GM23338 (cell line): ENCODE results near the gene SLC9C1. TPM values are rescaled to one million over a fixed set of nuclear protein-coding genes. Genes with fewer than 3 reads are reported as not detected.

Source experiments
- ATAC-seq: fragments of 200-7000 bp; cut with Tn5 transposase; 3 replicates; pipeline ENCODE4 v1.9.1; 2020
- DNase-seq: peaks from one replicate; pipeline ENCODE4 v3.0.0-alpha.2; 2015; ENCODE audit warnings: low spot score
- H2AFZ ChIP-seq: fragments of 200-600 bp; sonication (generic); 2 replicates; pipeline ENCODE4 v1.8.0; 2016; ENCODE audit warnings: antibody characterized with exemption, mild to moderate bottlenecking, moderate library complexity
- H3F3A ChIP-seq: fragments of 200-600 bp; sonication (generic); replicated peaks from 2 replicates; pipeline ENCODE4 v1.8.0; 2017; ENCODE audit warnings: antibody characterized with exemption, mixed run types, low read depth
- H3K27ac ChIP-seq: fragments of 200-600 bp; sonication (generic); 2 replicates; pipeline ENCODE4 v1.6.1; 2016; ENCODE audit warnings: low read depth
- H3K27me3 ChIP-seq: fragments of 200-600 bp; sonication (generic); 2 replicates; pipeline ENCODE4 v1.8.0; 2016; ENCODE audit warnings: mild to moderate bottlenecking, mixed run types, moderate library complexity; ENCODE audit not compliant: insufficient read depth
- H3K36me3 ChIP-seq: fragments of 200-600 bp; sonication (generic); 2 replicates; pipeline ENCODE4 v1.8.0; 2016; ENCODE audit warnings: mild to moderate bottlenecking; ENCODE audit not compliant: insufficient read depth
- H3K4me1 ChIP-seq: fragments of 200-600 bp; sonication (generic); 2 replicates; pipeline ENCODE4 v1.8.0; 2016; ENCODE audit warnings: mild to moderate bottlenecking, moderate library complexity; ENCODE audit not compliant: insufficient read depth
- H3K4me2 ChIP-seq: fragments of 200-600 bp; sonication (generic); 2 replicates; pipeline ENCODE4 v1.7.1; 2017; ENCODE audit warnings: mixed run types
- H3K4me3 ChIP-seq: fragments of 200-600 bp; sonication (generic); 2 replicates; pipeline ENCODE4 v1.6.1; 2016; ENCODE audit warnings: mixed run types
- H3K79me2 ChIP-seq: fragments of 200-600 bp; sonication (generic); replicated peaks from 2 replicates; pipeline ENCODE4 v1.8.0; 2017; ENCODE audit warnings: mild to moderate bottlenecking; ENCODE audit not compliant: insufficient read depth
- H3K9me2 ChIP-seq: fragments of 200-600 bp; sonication (generic); 2 replicates; pipeline ENCODE4 v1.8.0; 2017; ENCODE audit not compliant: insufficient read depth
- H4K20me1 ChIP-seq: fragments of 200-600 bp; sonication (generic); replicated peaks from 2 replicates; pipeline ENCODE4 v1.8.0; 2017; ENCODE audit warnings: mild to moderate bottlenecking; ENCODE audit not compliant: insufficient read depth
- H3K27ac Mint-ChIP-seq: 2 replicates; pipeline ENCODE4 v1.8.0; 2020; ENCODE audit warnings: inconsistent platforms, mild to moderate bottlenecking, moderate library complexity, mixed read lengths
- H3K27me3 Mint-ChIP-seq: 3 replicates; pipeline ENCODE4 v1.8.0; 2022; ENCODE audit warnings: low read depth, mild to moderate bottlenecking, moderate library complexity, mixed read lengths, inconsistent platforms; ENCODE audit not compliant: insufficient read depth, poor library complexity
- H3K36me3 Mint-ChIP-seq: 3 replicates; pipeline ENCODE4 v1.8.0; 2021; ENCODE audit warnings: low read depth, mild to moderate bottlenecking, inconsistent platforms, moderate library complexity, mixed read lengths
- H3K4me1 Mint-ChIP-seq: 3 replicates; pipeline ENCODE4 v1.8.0; 2020; ENCODE audit warnings: mild to moderate bottlenecking, inconsistent platforms, mixed read lengths
- H3K4me3 Mint-ChIP-seq: 3 replicates; pipeline ENCODE4 v1.8.0; 2021; ENCODE audit warnings: moderate library complexity, mild to moderate bottlenecking, inconsistent platforms, mixed read lengths
- H3K9me3 Mint-ChIP-seq: 3 replicates; pipeline ENCODE4 v1.8.0; 2020; ENCODE audit warnings: moderate library complexity, mild to moderate bottlenecking, inconsistent platforms, mixed read lengths
- CREB1 ChIP-seq: fragments of 250-450 bp; sonication (Bioruptor Pico); IDR thresholded peaks from 2 replicates; pipeline ENCODE4 v1.5.0; 2020; ENCODE audit warnings: low read depth, mild to moderate bottlenecking, moderate library complexity
- EZH2 ChIP-seq: fragments of 200-600 bp; sonication (generic); IDR thresholded peaks from one replicate; pipeline ENCODE4 v1.8.0; 2017; ENCODE audit warnings: antibody characterized with exemption, mild to moderate bottlenecking, low read depth; ENCODE audit not compliant: unreplicated experiment
- JUNB ChIP-seq: IDR thresholded peaks from one replicate; pipeline ENCODE4 v1.6.1; 2016; ENCODE audit warnings: antibody characterized with exemption; ENCODE audit not compliant: unreplicated experiment
- NANOG ChIP-seq: IDR thresholded peaks from 2 replicates; pipeline ENCODE4 v1.6.1; 2016; ENCODE audit warnings: antibody characterized with exemption, borderline replicate concordance
- ZNF114 ChIP-seq: fragments of 250-450 bp; sonication (Bioruptor Pico); IDR thresholded peaks from 2 replicates; pipeline ENCODE4 v1.5.0; 2020; ENCODE audit warnings: mild to moderate bottlenecking, moderate library complexity
- polyA plus RNA-seq: library from polyadenylated mRNA; unstranded; fragments of >200 nt; fragmentation: Nextera tagmentation; extraction: Ambion mirVana; gene quantifications from 2 replicates; pipeline ENCODE4 v1.2.1, GENCODE V29; 2016
- total RNA-seq: library from RNA; depleted of rRNA; stranded (reverse); fragments of >200 nt; shearing (Covaris generic); gene quantifications from 2 replicates; pipeline ENCODE4 v1.2.3, GENCODE V29; 2014
- TF ChIP-seq, protein P1 (sequence below): IDR thresholded peaks from one replicate; pipeline ENCODE4 v1.6.1; 2018; ENCODE audit warnings: antibody characterized with exemption; ENCODE audit not compliant: unreplicated experiment
- TF ChIP-seq, protein P2 (sequence below): IDR thresholded peaks from 2 replicates; pipeline ENCODE4 v1.6.1; 2016; ENCODE audit warnings: antibody characterized with exemption
- TF ChIP-seq, protein P3 (sequence below): fragments of 250-450 bp; sonication (Bioruptor Pico); IDR thresholded peaks from 2 replicates; pipeline ENCODE4 v1.5.0; 2020; ENCODE audit warnings: mild to moderate bottlenecking, moderate library complexity
- TF ChIP-seq, protein P4 (sequence below), 2 experiments: fragments of 200-600 bp in 1 of 2; sonication (generic) in 1 of 2; conservative IDR thresholded peaks; 2 replicates each; pipeline versions ENCODE4 v1.5.1 to v1.6.1; 2016 to 2017; ENCODE audit warnings: antibody characterized with exemption in 2 of 2, low read depth in 2 of 2, mild to moderate bottlenecking in 2 of 2, moderate library complexity in 1 of 2

The SLC9C1 gene
- total and polyA plus RNA-seq, 2 experiments from 2014 or later = 0.97 to 1.8 TPM

DNA sequence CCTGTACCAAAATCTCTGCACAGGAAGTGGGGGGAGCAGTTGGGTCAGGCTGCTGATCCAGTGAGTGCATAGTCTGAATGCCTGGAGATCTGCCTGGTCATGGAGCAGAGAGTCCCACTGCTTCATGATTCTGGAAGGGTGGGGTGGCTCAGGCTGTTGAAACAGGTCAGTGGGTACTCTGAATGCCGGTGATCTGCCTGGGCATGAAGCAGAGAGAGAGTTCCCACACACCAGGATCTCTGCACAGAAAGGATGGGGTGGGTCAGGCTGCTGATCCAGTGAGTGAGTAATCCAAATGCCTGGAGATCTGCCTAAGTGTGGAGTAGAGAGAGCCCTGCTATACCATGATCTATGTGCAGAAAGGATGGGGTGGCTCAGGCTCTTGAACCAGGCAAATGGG lies 144.9 kb downstream of the SLC9C1 start:
- H3K4me1 Mint-ChIP-seq = no peaks in the 10 kb centered on the region; the same call in 2 of the 3 replicates
- no peak overlapping the region for H3K4me2 ChIP-seq
- H3K4me3 ChIP-seq = no peak overlapping the region
- H4K20me1 ChIP-seq = no peaks in the 10 kb centered on the region
- H3K4me1 ChIP-seq = no peaks in the 10 kb centered on the region
- H3K4me3 Mint-ChIP-seq = no peak overlapping the region
- peaks cover 9% of the 10 kb centered on the region; the same call in 1 of the 2 replicates for H3K36me3 ChIP-seq
- peaks cover 32% of the 10 kb centered on the region for H3K9me3 Mint-ChIP-seq
- H3F3A ChIP-seq = no peaks in the 10 kb centered on the region
- H3K27me3 ChIP-seq = no peaks in the 10 kb centered on the region
- TF ChIP-seq JUNB = no peak
- no peak overlapping the region for H3K27ac Mint-ChIP-seq
- no peak for ATAC-seq
- no peaks in the 10 kb centered on the region for H3K9me2 ChIP-seq
- no peak overlapping the region for H2AFZ ChIP-seq
- H3K27me3 Mint-ChIP-seq = no peaks in the 10 kb centered on the region
- DNase-seq = no peak
- peaks cover 36% of the 10 kb centered on the region; the same call in 2 of the 3 replicates for H3K36me3 Mint-ChIP-seq
- H3K27ac ChIP-seq = no peak overlapping the region
- H3K79me2 ChIP-seq = no peaks in the 10 kb centered on the region

DNA sequence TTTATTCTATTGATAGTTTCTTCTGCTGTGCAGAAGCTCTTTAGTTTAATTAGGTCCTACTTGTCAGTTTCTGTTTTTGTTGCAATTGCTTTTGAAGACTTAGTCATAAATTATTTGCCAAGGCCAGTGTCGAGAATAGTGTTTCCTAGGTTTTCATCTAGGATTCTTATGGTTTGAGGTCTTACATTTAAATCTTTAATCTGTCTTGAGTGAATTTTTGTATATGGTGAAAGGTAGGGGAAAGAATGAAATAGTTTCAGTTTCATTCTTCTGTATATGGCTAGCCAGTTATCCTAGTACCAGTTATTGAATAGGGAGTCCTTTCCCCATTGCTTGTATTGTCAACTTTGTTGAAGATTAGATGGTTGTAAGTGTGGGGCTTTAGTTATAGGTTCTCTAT lies 150.3 kb downstream of the SLC9C1 start:
- Histone ChIP-seq H2AFZ (no peak overlapping the region), H3K4me1 (no peaks in the 10 kb centered on the region), H3K79me2 (no peaks in the 10 kb centered on the region), H3K9me2 (no peaks in the 10 kb centered on the region), H3K4me3 (no peak overlapping the region), H3K27me3 (no peaks in the 10 kb centered on the region), H3K27ac (no peak overlapping the region), H4K20me1 (no peaks in the 10 kb centered on the region), H3F3A (no peaks in the 10 kb centered on the region), H3K4me2 (no peak overlapping the region), H3K36me3 (peaks cover 9% of the 10 kb centered on the region; the same call in 1 of the 2 replicates)
- Mint-ChIP-seq H3K36me3 (peaks cover 32% of the 10 kb centered on the region; the same call in 2 of the 3 replicates), H3K4me1 (no peaks in the 10 kb centered on the region), H3K27me3 (no peaks in the 10 kb centered on the region), H3K9me3 (peaks cover 31% of the 10 kb centered on the region), H3K27ac (no peak overlapping the region), H3K4me3 (no peak overlapping the region)
- no peak for ATAC-seq
- DNase-seq = no peak
- TF ChIP-seq EZH2 (no peak), NANOG (no peak), JUNB (no peak), ZNF114 (CRISPR knock-in tag) (no peak), CREB1 (CRISPR knock-in tag) (no peak)
- TF ChIP-seq, protein P1, sequence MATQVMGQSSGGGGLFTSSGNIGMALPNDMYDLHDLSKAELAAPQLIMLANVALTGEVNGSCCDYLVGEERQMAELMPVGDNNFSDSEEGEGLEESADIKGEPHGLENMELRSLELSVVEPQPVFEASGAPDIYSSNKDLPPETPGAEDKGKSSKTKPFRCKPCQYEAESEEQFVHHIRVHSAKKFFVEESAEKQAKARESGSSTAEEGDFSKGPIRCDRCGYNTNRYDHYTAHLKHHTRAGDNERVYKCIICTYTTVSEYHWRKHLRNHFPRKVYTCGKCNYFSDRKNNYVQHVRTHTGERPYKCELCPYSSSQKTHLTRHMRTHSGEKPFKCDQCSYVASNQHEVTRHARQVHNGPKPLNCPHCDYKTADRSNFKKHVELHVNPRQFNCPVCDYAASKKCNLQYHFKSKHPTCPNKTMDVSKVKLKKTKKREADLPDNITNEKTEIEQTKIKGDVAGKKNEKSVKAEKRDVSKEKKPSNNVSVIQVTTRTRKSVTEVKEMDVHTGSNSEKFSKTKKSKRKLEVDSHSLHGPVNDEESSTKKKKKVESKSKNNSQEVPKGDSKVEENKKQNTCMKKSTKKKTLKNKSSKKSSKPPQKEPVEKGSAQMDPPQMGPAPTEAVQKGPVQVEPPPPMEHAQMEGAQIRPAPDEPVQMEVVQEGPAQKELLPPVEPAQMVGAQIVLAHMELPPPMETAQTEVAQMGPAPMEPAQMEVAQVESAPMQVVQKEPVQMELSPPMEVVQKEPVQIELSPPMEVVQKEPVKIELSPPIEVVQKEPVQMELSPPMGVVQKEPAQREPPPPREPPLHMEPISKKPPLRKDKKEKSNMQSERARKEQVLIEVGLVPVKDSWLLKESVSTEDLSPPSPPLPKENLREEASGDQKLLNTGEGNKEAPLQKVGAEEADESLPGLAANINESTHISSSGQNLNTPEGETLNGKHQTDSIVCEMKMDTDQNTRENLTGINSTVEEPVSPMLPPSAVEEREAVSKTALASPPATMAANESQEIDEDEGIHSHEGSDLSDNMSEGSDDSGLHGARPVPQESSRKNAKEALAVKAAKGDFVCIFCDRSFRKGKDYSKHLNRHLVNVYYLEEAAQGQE = no peak
- TF ChIP-seq, protein P2, sequence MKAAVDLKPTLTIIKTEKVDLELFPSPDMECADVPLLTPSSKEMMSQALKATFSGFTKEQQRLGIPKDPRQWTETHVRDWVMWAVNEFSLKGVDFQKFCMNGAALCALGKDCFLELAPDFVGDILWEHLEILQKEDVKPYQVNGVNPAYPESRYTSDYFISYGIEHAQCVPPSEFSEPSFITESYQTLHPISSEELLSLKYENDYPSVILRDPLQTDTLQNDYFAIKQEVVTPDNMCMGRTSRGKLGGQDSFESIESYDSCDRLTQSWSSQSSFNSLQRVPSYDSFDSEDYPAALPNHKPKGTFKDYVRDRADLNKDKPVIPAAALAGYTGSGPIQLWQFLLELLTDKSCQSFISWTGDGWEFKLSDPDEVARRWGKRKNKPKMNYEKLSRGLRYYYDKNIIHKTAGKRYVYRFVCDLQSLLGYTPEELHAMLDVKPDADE = no peak
- TF ChIP-seq, protein P3, sequence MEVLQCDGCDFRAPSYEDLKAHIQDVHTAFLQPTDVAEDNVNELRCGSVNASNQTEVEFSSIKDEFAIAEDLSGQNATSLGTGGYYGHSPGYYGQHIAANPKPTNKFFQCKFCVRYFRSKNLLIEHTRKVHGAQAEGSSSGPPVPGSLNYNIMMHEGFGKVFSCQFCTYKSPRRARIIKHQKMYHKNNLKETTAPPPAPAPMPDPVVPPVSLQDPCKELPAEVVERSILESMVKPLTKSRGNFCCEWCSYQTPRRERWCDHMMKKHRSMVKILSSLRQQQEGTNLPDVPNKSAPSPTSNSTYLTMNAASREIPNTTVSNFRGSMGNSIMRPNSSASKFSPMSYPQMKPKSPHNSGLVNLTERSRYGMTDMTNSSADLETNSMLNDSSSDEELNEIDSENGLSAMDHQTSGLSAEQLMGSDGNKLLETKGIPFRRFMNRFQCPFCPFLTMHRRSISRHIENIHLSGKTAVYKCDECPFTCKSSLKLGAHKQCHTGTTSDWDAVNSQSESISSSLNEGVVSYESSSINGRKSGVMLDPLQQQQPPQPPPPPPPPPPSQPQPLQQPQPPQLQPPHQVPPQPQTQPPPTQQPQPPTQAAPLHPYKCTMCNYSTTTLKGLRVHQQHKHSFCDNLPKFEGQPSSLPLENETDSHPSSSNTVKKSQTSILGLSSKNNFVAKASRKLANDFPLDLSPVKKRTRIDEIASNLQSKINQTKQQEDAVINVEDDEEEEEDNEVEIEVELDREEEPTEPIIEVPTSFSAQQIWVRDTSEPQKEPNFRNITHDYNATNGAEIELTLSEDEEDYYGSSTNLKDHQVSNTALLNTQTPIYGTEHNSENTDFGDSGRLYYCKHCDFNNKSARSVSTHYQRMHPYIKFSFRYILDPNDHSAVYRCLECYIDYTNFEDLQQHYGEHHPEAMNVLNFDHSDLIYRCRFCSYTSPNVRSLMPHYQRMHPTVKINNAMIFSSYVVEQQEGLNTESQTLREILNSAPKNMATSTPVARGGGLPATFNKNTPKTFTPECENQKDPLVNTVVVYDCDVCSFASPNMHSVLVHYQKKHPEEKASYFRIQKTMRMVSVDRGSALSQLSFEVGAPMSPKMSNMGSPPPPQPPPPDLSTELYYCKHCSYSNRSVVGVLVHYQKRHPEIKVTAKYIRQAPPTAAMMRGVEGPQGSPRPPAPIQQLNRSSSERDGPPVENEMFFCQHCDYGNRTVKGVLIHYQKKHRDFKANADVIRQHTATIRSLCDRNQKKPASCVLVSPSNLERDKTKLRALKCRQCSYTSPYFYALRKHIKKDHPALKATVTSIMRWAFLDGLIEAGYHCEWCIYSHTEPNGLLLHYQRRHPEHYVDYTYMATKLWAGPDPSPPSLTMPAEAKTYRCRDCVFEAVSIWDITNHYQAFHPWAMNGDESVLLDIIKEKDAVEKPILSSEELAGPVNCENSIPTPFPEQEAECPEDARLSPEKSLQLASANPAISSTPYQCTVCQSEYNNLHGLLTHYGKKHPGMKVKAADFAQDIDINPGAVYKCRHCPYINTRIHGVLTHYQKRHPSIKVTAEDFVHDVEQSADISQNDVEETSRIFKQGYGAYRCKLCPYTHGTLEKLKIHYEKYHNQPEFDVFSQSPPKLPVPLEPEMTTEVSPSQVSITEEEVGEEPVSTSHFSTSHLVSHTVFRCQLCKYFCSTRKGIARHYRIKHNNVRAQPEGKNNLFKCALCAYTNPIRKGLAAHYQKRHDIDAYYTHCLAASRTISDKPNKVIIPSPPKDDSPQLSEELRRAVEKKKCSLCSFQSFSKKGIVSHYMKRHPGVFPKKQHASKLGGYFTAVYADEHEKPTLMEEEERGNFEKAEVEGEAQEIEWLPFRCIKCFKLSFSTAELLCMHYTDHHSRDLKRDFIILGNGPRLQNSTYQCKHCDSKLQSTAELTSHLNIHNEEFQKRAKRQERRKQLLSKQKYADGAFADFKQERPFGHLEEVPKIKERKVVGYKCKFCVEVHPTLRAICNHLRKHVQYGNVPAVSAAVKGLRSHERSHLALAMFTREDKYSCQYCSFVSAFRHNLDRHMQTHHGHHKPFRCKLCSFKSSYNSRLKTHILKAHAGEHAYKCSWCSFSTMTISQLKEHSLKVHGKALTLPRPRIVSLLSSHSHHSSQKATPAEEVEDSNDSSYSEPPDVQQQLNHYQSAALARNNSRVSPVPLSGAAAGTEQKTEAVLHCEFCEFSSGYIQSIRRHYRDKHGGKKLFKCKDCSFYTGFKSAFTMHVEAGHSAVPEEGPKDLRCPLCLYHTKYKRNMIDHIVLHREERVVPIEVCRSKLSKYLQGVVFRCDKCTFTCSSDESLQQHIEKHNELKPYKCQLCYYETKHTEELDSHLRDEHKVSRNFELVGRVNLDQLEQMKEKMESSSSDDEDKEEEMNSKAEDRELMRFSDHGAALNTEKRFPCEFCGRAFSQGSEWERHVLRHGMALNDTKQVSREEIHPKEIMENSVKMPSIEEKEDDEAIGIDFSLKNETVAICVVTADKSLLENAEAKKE (CRISPR knock-in tag) = no peak
- TF ChIP-seq, protein P4, sequence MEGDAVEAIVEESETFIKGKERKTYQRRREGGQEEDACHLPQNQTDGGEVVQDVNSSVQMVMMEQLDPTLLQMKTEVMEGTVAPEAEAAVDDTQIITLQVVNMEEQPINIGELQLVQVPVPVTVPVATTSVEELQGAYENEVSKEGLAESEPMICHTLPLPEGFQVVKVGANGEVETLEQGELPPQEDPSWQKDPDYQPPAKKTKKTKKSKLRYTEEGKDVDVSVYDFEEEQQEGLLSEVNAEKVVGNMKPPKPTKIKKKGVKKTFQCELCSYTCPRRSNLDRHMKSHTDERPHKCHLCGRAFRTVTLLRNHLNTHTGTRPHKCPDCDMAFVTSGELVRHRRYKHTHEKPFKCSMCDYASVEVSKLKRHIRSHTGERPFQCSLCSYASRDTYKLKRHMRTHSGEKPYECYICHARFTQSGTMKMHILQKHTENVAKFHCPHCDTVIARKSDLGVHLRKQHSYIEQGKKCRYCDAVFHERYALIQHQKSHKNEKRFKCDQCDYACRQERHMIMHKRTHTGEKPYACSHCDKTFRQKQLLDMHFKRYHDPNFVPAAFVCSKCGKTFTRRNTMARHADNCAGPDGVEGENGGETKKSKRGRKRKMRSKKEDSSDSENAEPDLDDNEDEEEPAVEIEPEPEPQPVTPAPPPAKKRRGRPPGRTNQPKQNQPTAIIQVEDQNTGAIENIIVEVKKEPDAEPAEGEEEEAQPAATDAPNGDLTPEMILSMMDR (conservative IDR thresholded peaks at IDR 0.05; ENCODE audit: low read depth in 2 of 2) = no peak
